OCI-LY7 (cell line): ENCODE measurements around the gene POMGNT2.

ENCODE experiments used
- EZH2phosphoT487 ChIP-seq: fragments of 200-600 bp; sonication (generic); IDR thresholded peaks from 2 replicates; pipeline ENCODE4 v1.6.1; 2018; ENCODE audit warnings: low read depth, borderline replicate concordance, mild to moderate bottlenecking, mixed run types, antibody characterized with exemption, low read length, moderate library complexity, mixed read lengths
- TF ChIP-seq, protein P1 (sequence below): fragments of 200-600 bp; sonication (generic); conservative IDR thresholded peaks from 2 replicates; pipeline ENCODE4 v1.5.1; 2014; ENCODE audit warnings: mild to moderate bottlenecking, antibody characterized with exemption, low read length, moderate library complexity, mixed read lengths

DNA sequence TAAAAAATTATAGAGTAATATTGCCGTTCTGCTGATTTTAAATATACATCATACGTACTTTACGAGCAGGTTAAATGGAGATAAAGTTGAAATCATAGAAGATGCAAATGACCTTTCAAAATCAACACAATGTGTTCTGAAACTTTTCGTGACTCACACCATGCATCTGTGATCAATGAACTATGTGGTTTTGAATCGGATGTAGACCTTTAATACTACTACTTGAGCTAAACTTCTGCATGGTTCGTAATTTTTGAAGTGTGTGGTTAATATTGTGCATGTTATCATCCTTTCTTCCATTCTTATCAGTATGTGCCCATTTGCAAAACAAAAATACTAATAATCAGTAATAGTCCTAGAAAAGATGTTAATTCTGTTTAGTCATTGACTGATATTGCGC, 67.9 kb downstream of the POMGNT2 start:
- TF ChIP-seq, protein P1, sequence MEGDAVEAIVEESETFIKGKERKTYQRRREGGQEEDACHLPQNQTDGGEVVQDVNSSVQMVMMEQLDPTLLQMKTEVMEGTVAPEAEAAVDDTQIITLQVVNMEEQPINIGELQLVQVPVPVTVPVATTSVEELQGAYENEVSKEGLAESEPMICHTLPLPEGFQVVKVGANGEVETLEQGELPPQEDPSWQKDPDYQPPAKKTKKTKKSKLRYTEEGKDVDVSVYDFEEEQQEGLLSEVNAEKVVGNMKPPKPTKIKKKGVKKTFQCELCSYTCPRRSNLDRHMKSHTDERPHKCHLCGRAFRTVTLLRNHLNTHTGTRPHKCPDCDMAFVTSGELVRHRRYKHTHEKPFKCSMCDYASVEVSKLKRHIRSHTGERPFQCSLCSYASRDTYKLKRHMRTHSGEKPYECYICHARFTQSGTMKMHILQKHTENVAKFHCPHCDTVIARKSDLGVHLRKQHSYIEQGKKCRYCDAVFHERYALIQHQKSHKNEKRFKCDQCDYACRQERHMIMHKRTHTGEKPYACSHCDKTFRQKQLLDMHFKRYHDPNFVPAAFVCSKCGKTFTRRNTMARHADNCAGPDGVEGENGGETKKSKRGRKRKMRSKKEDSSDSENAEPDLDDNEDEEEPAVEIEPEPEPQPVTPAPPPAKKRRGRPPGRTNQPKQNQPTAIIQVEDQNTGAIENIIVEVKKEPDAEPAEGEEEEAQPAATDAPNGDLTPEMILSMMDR = no peak
- no peak for TF ChIP-seq EZH2phosphoT487
